ENCODE data around the gene ZGRF1. TPM values are rescaled to one million over a fixed set of nuclear protein-coding genes. Genes with fewer than 3 reads are reported as not detected.

ZGRF1 gene
- total RNA-seq, 4 donors from 2014 or later = 2.5 to 9.4 (median 6.5) TPM

DNA sequence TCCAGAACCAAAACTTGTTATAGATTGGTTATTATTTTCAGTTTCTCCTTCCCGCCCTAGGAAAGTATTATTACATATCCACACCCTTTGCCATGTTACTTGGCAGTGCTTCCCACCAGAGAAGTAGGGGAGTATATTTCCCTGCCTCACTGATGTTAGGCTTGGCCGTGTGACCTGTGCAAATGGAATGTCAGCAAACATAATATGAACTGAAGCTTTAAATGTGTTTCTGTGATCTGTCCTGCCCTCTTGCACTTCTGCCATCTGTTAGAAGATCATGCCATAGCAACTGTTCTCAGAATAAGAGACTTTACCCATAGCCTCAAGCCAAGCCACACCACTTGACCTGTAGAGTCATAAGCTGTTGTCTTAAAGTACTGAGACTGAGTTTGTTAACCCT lies 84.0 kb downstream of the ZGRF1 start:
- H3K36me3 ChIP-seq = peaks cover 0 to 5% (median 0%) of the 10 kb centered on the region in 3 donors
- H3K4me3 ChIP-seq = no peak overlapping the region
- TF ChIP-seq POLR2A (IDR thresholded peaks at IDR 0.05) (no peak), EP300 (IDR thresholded peaks at IDR 0.05) (no peak)
- TF ChIP-seq, protein P1, sequence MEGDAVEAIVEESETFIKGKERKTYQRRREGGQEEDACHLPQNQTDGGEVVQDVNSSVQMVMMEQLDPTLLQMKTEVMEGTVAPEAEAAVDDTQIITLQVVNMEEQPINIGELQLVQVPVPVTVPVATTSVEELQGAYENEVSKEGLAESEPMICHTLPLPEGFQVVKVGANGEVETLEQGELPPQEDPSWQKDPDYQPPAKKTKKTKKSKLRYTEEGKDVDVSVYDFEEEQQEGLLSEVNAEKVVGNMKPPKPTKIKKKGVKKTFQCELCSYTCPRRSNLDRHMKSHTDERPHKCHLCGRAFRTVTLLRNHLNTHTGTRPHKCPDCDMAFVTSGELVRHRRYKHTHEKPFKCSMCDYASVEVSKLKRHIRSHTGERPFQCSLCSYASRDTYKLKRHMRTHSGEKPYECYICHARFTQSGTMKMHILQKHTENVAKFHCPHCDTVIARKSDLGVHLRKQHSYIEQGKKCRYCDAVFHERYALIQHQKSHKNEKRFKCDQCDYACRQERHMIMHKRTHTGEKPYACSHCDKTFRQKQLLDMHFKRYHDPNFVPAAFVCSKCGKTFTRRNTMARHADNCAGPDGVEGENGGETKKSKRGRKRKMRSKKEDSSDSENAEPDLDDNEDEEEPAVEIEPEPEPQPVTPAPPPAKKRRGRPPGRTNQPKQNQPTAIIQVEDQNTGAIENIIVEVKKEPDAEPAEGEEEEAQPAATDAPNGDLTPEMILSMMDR (IDR thresholded peaks at IDR 0.05) = no peak
- H3K4me1 ChIP-seq = no peaks in the 10 kb centered on the region
- H3K9me3 ChIP-seq = no peaks in the 10 kb centered on the region
- no peaks in the 10 kb centered on the region for H3K27me3 ChIP-seq
- WGBS, 2 donors = 28 to 64% methylated on average over 2 of the region's 2 CpGs
- H3K27ac ChIP-seq = no peak overlapping the region
- DNase-seq (ENCODE audit: low spot score in 2 of 2) = no peak

DNA sequence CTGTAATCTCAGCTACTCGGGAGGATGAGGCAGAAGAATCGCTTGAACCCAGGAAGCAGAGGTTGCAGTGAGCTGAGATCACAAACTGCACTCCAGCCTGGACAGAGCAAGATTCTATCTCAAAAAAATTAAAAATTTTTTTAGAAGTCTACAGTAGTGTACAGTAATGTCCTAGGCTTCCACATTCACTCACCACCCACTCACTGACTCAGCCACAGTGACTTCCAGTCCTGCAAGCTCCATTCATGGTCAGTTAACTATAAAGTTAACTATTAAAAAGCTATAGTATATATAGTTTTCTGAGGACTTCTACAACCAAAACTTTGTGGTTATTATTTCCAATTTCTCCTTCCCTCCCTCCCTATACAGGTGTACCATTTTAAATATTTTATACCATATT lies 86.0 kb downstream of the ZGRF1 start:
- TF ChIP-seq, protein P1 (IDR thresholded peaks at IDR 0.05) = no peak
- TF ChIP-seq POLR2A (IDR thresholded peaks at IDR 0.05) = no peak
- no peak for TF ChIP-seq EP300 (IDR thresholded peaks at IDR 0.05)

DNA sequence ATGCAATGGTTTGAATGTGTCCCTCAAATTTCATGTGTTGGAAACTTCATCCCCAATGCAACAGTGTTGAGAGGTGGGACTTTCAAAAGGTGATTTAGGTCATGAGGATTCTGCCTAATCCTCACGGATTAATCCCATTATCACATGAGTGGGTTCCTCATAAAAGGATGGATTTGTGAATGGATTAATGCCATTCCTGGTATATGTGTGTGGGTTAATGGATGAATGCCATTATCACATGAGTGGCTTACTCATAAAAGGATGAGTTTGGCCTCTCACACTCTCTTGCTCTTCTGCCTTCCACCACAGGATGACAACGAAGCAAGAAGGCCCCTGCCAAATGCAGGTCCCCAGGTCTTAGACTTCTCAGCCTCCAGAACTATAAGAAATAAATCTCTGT lies 90.2 kb downstream of the ZGRF1 start:
- Histone ChIP-seq H3K27ac (no peak overlapping the region), H3K36me3 (peaks cover 0 to 6% (median 0%) of the 10 kb centered on the region in 3 donors), H3K4me3 (no peak overlapping the region), H3K4me1 (no peaks in the 10 kb centered on the region), H3K27me3 (no peaks in the 10 kb centered on the region), H3K9me3 (no peaks in the 10 kb centered on the region)
- 76 to 84% methylated on average over 2 of the region's 2 CpGs for WGBS, 2 donors
- DNase-seq (ENCODE audit: low spot score in 2 of 2) = no peak
- TF ChIP-seq POLR2A (IDR thresholded peaks at IDR 0.05) = no peak
- TF ChIP-seq, protein P1 (IDR thresholded peaks at IDR 0.05) = no peak
- TF ChIP-seq EP300 (IDR thresholded peaks at IDR 0.05) = no peak

More for the DNA sequence above, 86.0 kb downstream of the ZGRF1 start:
- Histone ChIP-seq H3K9me3 (no peaks in the 10 kb centered on the region), H3K27me3 (no peaks in the 10 kb centered on the region), H3K4me3 (no peak overlapping the region), H3K27ac (no peak overlapping the region), H3K4me1 (no peaks in the 10 kb centered on the region), H3K36me3 (peaks cover 0 to 6% (median 0%) of the 10 kb centered on the region in 3 donors)
- no peak for DNase-seq (ENCODE audit: low spot score in 2 of 2)
- WGBS, 2 donors = 63 to 73% methylated on average over 2 of the region's 2 CpGs

DNA sequence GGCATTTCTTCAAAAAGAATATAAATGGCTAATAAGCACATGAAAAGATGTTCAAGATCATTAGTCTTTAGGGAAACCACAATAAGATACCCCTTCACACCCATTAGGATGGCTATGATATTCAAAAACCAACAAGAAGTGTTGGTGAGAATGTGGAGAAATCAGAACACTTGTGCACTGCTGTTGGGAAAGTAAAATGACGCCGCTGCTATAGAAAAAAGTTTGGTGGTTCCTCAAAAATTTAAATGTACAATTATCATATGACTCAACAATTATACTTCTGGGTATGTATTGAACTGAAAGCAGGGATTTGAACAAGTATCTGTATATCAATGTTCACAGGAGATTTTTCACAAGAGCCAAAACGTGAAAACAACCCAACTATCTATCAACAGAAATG lies 91.4 kb downstream of the ZGRF1 start:
- H3K9me3 ChIP-seq = no peaks in the 10 kb centered on the region
- TF ChIP-seq, protein P1 (IDR thresholded peaks at IDR 0.05) = no peak
- no peak for TF ChIP-seq EP300 (IDR thresholded peaks at IDR 0.05)
- no peak for TF ChIP-seq POLR2A (IDR thresholded peaks at IDR 0.05)
- 85 to 92% methylated on average over 3 of the region's 3 CpGs for WGBS, 2 donors

DNA sequence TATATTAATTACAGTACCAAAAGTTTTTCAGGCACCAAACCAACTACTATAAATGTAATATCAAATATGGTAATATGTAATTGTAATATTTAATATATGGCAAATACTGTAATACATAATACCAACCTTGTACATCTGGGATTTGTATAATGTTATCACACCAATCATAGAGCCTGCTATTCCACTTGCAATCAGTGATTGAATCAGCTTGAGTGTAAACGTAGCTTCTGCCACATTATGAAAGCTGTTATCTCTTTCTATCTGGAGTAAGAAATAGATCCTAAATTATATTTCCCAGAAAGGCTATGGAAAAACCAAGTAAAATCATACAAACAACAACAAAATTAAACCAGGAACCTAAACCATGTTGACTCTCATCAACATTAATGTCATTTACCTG lies 96.0 kb downstream of the ZGRF1 start:
- 90 to 92% methylated on average over 1 of the region's 1 CpG for WGBS, 2 donors
- Histone ChIP-seq H3K36me3 (no peaks in the 10 kb centered on the region), H3K4me3 (no peak overlapping the region), H3K27me3 (no peaks in the 10 kb centered on the region), H3K27ac (no peak overlapping the region), H3K9me3 (no peaks in the 10 kb centered on the region), H3K4me1 (no peaks in the 10 kb centered on the region)
- TF ChIP-seq, protein P1 (IDR thresholded peaks at IDR 0.05) = no peak
- TF ChIP-seq POLR2A (IDR thresholded peaks at IDR 0.05) (no peak), EP300 (IDR thresholded peaks at IDR 0.05) (no peak)
- no peak for DNase-seq (ENCODE audit: low spot score in 2 of 2)

More for the DNA sequence above, 91.4 kb downstream of the ZGRF1 start:
- Histone ChIP-seq H3K36me3 (peaks cover 0 to 6% (median 0%) of the 10 kb centered on the region in 3 donors), H3K27me3 (no peaks in the 10 kb centered on the region), H3K27ac (no peak overlapping the region), H3K4me3 (no peak overlapping the region), H3K4me1 (no peaks in the 10 kb centered on the region)
- DNase-seq (ENCODE audit: low spot score in 2 of 2) = no peak

Data from tibial nerve (tissue), 4 donors.